Liver (tissue), 3 donors: Measurements from ENCODE around the gene PSMD11.
"Not testable (repeated sequence)": the region's sequence is repeated elsewhere in the genome, so short reads cannot be mapped to it uniquely, and the experiment has no call there.

ENCODE experiments used
- CTCF ChIP-seq: fragments of 150-350 bp; IDR thresholded peaks from 2 replicates; pipeline ENCODE4 v1.5.1; 2017; ENCODE audit warnings: improper control_type of control experiment, low read depth, low read length; ENCODE audit not compliant: missing input control
- GABPA ChIP-seq, 2 donors: IDR thresholded peaks in 1 of 2; conservative IDR thresholded peaks in 1 of 2; 2 replicates each; pipeline ENCODE4 v1.6.1; 2016; ENCODE audit warnings: antibody characterized with exemption in 2 of 2, mild to moderate bottlenecking in 1 of 2, moderate library complexity in 1 of 2
- REST ChIP-seq: IDR thresholded peaks from 2 replicates; pipeline ENCODE4 v1.6.1; 2016; ENCODE audit warnings: antibody characterized with exemption, mild to moderate bottlenecking
- SP1 ChIP-seq: IDR thresholded peaks from 2 replicates; pipeline ENCODE4 v1.6.1; 2018; ENCODE audit warnings: antibody characterized with exemption, mild to moderate bottlenecking
- TAF1 ChIP-seq: conservative IDR thresholded peaks from 2 replicates; pipeline ENCODE4 v1.6.1; 2016; ENCODE audit warnings: antibody characterized with exemption, mild to moderate bottlenecking
- donor health status: healthy.
- donor health status: healthy.

GRCh38 chr17:32524553-32524880 is 80.2 kb downstream of the PSMD11 start:
- TF ChIP-seq CTCF; REST; GABPA (IDR thresholded peaks at IDR 0.05 in 1 of 2, conservative IDR thresholded peaks at IDR 0.05 in 1 of 2); TAF1; SP1: not testable (repeated sequence)
